HS-5 (cell line): ENCODE data around the gene RBM24.
"Not testable (repeated sequence)": the region's sequence is repeated elsewhere in the genome, so short reads cannot be mapped to it uniquely, and the experiment has no call there.

Experiments
- DNase-seq: peaks from one replicate; pipeline ENCODE4 v3.0.0-alpha.2; 2012; ENCODE audit warnings: low read depth

RBM24 gene

DNA sequence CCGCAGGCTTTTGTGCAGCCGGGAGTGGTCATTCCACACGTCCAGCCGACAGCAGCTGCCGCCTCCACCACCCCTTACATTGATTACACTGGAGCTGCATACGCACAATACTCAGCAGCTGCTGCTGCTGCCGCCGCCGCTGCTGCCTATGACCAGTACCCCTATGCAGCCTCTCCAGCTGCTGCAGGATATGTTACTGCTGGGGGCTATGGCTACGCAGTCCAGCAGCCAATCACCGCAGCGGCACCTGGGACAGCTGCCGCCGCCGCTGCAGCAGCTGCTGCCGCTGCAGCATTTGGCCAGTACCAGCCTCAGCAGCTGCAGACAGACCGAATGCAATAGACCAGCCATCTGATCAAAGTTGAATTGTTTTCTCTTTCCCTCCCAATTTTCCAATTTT is 10.6 kb downstream of the RBM24 start:
- no peak for DNase-seq

DNA sequence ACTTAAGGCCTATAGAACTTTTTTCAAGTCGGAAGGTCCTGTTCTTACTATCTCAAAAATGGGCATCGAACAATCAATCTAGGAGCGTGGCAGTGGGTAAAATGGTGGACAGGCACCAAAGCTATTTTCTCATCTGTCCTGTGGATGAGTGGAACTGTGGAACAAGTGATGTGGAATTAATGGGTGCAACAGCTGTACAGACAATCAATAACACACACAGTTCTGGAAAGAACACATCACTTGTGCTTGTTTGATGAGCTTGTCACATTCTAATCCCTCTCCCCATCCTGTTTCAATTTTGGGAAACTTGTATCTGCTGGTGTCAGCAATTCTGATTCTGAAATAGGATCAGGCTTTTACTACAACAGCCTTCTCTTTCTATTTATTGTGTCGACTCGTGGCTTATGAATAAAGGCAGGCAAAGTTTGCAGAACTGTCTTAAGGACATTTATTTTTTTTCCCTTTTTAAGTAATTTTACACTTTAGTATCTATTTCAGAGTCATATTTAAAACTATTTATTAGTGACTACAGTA is 11.5 kb downstream of the RBM24 start:
- DNase-seq: no peak

- DNase-seq: no peak
Observed at GRCh38 chr6:17293395-17293794, 12.2 kb downstream of the RBM24 start.

DNA sequence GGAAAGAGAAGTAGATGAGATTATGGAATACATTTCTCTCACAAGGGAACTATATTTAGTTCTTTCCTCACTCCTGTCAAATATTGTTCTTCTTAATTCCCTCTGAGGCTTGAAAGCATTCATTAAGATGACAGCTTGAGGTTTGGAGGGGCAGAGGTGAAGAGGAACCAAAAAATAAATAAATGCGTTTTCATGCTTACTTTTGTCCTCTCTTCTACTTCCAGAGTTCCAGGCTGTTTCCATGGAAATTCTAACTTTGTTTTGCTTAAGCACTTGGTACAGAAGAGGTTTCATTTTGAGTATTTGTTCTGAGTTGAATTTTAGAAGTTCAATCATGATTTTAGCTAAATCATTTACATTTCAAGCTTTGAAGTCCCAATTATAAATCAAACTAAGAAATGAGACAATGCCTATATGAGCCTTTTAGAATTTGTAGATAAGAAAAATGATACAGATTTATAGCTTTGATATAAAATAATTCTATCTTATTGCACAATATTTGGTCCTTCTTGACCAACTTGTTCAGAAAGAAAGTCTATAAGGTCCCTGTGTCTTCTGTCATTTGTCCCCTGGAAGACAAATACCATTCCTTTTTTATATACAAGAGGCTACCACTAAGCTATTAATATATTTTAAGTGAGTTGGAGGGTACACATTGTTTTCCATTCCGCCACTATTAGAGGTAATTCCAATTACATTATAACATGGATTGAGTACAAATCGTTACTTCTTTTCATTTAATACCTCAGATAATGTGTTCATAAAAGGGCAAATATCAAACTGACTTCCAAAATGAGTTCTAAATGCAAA is 16.3 kb downstream of the RBM24 start:
- no peak for DNase-seq

DNA sequence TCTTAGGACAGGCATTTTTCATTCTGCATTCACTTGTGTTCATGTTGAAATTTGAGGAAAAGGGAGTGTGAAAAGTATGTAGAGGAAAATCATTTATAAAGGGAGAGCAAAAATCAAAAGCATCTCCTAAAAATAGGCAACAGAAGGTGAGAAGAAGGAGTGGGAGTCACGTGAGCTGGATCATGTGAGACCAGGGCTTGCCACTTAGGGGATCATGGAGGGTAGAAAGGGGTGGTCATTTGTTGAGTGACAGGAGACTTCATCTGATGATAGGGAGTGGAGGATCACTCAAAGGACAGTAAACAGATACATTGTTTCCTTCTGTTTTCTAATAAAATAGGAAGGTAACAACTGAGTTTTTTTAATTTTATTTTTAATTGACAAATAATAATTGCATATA is 17.1 kb downstream of the RBM24 start:
- no peak for DNase-seq

DNA sequence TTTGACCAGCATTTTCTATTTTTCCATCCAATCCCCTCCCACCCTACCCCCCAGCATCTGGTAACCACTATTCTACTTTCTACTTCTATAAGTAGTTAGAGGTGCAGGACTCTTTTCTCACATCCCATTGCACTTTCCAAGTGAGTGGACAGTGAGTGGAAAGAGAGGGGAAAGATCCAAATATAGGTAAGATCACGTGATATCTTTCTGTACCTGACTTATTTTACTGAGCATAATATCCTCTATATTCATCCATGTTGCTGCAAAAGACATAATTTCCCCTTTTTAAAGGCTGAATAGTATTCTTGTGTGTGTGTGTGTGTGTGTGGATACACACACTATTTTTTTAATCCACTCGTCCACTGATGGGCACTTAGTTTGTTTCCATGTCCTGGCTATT is 18.1 kb downstream of the RBM24 start:
- DNase-seq: no peak

DNA sequence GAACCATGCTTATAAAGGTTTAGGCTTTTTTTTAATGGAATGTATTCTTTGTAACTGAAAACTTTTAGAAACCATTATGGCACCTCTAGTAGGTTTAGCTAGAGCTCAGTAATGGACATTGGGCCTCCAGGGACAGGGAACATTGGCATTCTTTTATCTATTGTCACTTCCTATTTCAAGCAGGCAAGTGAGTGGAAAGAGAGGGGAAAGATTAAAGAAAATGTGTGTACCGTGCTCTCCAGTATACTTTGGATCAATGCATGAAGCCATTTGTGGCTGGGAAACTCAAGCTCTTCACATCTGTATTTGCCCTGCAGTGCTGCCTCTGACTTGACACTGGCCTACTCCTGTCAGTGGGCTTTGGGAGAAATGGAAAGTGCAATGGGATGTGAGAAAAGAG is 18.6 kb downstream of the RBM24 start:
- no peak for DNase-seq

DNA sequence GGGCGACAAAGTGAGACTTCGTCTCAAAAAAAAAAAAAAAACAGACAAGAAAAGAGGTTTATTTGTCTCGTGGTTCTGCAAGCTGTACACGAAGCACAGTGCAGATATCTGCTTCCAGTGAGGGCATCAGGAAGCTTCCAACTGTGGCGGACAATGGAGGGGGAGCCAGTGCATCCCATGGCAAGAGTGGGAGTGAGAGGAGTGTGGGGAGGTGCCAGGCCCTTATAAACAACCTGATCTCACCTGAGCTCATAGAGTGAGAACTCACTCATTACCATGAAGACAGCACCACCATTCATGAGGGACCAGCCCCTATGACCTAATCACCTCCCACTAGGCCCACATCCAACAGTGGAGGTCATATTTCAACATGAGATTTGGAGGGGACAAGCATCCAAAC is 19.5 kb downstream of the RBM24 start:
- no peak for DNase-seq

GRCh38 chr6:17303444-17303843 is 22.3 kb downstream of the RBM24 start:
- DNase-seq: no peak

GRCh38 chr6:17305219-17306001 is 24.2 kb downstream of the RBM24 start:
- no peak for DNase-seq

GRCh38 chr6:17311595-17312311 is 30.6 kb downstream of the RBM24 start:
- no peak for DNase-seq

DNA sequence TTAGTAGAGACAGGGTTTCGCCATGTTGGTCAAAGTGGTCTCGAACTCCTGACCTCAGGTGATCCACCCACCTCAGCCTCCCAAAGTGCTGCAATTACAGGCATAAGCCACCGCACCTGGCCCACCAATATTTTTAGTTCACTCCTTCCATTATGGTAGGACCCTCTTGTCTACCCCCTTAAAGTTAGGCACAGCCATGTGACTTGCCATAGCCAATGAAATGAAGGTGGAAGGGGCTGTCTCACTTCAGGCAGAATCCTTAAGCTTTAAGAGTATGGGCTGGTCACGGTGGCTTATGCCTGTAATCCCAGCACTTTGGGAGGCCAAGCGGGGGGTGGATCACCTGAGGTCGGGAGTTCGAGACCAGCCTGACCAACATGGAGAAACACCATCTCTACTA is 32.1 kb downstream of the RBM24 start:
- not testable (repeated sequence) for DNase-seq

GRCh38 chr6:17313971-17314370 is 32.8 kb downstream of the RBM24 start:
- DNase-seq: no peak

DNA sequence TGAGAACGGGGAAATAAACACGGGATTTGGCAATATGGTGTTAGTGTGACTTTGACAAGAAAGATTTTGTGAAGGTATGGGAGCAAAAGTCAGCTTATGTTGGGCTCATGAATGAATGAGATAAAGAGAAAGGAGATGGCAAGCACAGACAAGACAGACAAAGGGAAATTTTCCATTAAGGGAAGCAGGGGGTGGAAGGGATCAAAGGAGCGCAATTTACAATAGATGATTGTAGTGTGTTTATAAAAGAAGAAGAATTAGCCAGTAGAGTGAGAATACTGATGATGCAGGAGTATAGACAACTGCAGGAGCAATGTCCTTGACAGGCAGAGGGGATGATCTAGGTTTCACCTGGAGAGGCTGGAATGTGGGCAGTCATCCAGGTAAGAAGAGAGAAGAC is 34.1 kb downstream of the RBM24 start:
- no peak for DNase-seq

DNA sequence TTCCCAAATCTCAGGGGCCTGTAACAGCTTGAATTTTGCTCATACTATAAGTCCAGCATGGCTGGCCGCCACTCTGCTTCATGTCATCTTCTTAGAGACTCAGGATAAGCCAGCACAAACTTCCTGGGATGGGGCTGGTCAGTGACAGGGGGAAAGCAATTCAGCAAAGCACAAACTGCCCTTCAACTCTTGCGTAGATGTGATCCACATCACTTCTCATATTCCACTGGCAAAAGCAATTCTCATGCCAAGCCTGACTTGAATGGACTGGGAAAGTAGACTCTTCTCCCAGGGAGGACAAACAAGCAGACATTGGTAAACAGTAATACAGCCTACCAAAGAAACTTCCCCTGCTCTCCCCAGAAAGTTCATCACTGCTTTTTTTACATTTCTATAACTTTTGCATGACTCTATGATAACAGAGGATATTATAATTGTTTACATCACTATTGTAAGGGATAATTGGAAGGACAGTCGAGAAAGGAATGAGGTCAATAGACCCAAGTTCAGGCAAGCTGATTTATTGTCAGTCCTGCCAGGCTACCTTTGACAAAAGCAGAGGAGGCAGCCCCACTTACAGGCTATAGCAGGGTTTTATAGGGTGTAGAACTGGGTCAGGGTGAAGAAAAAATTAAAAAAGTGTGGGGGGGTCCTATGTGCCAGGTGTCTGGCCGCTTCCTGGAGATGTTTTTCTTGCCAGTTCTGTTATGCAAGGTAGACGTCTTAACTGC is 37.4 kb downstream of the RBM24 start:
- DNase-seq: no peak

- not testable (repeated sequence) for DNase-seq
Observed at GRCh38 chr6:17320266-17320665, 39.1 kb downstream of the RBM24 start.

DNA sequence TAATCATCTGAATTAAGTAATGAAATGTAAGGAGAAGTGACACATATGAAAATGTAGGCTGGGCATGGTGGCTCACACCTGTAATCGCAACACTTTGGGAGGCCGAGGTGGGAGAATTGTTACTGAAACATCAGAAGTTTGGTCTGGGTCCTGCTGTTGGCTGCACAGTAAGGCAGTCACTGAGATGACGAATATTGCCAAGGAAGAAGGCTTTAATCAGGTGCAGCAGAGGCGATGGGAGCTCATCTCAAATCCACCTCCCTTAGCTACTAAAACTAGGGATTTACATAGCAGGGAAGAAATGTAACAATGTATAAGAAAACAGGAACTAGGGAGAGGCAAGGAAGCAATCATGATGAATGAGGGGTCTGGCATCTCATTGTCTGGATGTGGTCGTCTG is 50.1 kb downstream of the RBM24 start:
- no peak for DNase-seq

GRCh38 chr6:17334265-17334664 is 53.1 kb downstream of the RBM24 start:
- DNase-seq: no peak

GRCh38 chr6:17336425-17336824 is 55.3 kb downstream of the RBM24 start:
- no peak for DNase-seq

GRCh38 chr6:17339308-17339670 is 58.1 kb downstream of the RBM24 start:
- no peak for DNase-seq

GRCh38 chr6:17341117-17341805 is 60.1 kb downstream of the RBM24 start:
- DNase-seq: no peak
